Natural killer cell (primary cell): Measurements from ENCODE around the gene CACNB2. TPM values are rescaled to one million over a fixed set of nuclear protein-coding genes. Genes with fewer than 3 reads are reported as not detected.

Experiments used
- ATAC-seq, 3 donors: fragments of 150-1000 bp in 2 of 3; fragments of 200-7000 bp in 1 of 3; cut with Tn5 transposase; 1 replicate in 1 of 3; 2 replicates in 2 of 3; pipeline ENCODE4 v1.10.0; 2021; ENCODE audit warnings: mild to moderate bottlenecking in 2 of 3, moderate library complexity in 2 of 3
- DNase-seq, 2 donors: peaks; one replicate each; pipeline versions ENCODE4 v3.0.0 to v3.0.0-alpha.2; 2013 to 2021; ENCODE audit warnings: mixed read lengths in 1 of 2
- H3K27ac ChIP-seq: one replicate; pipeline ENCODE4 v1.5.1; 2013; ENCODE audit warnings: mild to moderate bottlenecking, low read length
- H3K27me3 ChIP-seq: one replicate; pipeline ENCODE4 v1.6.1; 2013; ENCODE audit warnings: low read length; ENCODE audit not compliant: control insufficient read depth, insufficient read depth
- H3K36me3 ChIP-seq: one replicate; pipeline ENCODE4 v1.6.1; 2013; ENCODE audit warnings: low read length; ENCODE audit not compliant: control insufficient read depth, insufficient read depth
- H3K4me1 ChIP-seq: one replicate; pipeline ENCODE4 v1.6.1; 2013; ENCODE audit warnings: low read length; ENCODE audit not compliant: control insufficient read depth, insufficient read depth
- H3K4me3 ChIP-seq: one replicate; pipeline ENCODE4 v1.5.1; 2013; ENCODE audit warnings: low read length
- H3K9me3 ChIP-seq: one replicate; pipeline ENCODE4 v1.6.1; 2013; ENCODE audit warnings: low read length; ENCODE audit not compliant: control insufficient read depth, insufficient read depth
- H3K27ac Mint-ChIP-seq, 2 donors: one replicate each; pipeline ENCODE4 v1.8.0; 2022; ENCODE audit warnings: mild to moderate bottlenecking in 2 of 2, mixed read lengths in 2 of 2, moderate library complexity in 1 of 2
- H3K27me3 Mint-ChIP-seq, 2 donors: one replicate each; pipeline ENCODE4 v1.8.0; 2022; ENCODE audit warnings: low read depth in 2 of 2, mixed read lengths in 2 of 2
- H3K36me3 Mint-ChIP-seq: one replicate; pipeline ENCODE4 v1.8.0; 2022; ENCODE audit warnings: mixed read lengths
- H3K4me1 Mint-ChIP-seq, 2 donors: one replicate each; pipeline ENCODE4 v1.8.0; 2022; ENCODE audit warnings: mixed read lengths in 2 of 2
- H3K4me3 Mint-ChIP-seq: one replicate; pipeline ENCODE4 v1.8.0; 2022; ENCODE audit warnings: mild to moderate bottlenecking, moderate library complexity, mixed read lengths
- H3K9me3 Mint-ChIP-seq, 2 donors: one replicate each; pipeline ENCODE4 v1.8.0; 2022; ENCODE audit warnings: mixed read lengths in 2 of 2
- WGBS: methylation state at CpG from one replicate; pipeline ENCODE4 v1.1.7; 2013; ENCODE audit warnings: missing lambda C conversion rate; ENCODE audit not compliant: insufficient coverage; 5-methylcytosine and 5-hydroxymethylcytosine counted together
- intact Hi-C: fragments of 100-400 bp; cut with micrococcal nuclease; formaldehyde crosslinking; loops from one replicate; pipeline ENCODE4 v1.14.2; 2022
- total RNA-seq, 4 donors: library from RNA; stranded (reverse); fragments of 120-200 nt in 1 of 4; gene quantifications; one replicate each; pipeline versions ENCODE4 v1.2.3 to v1.2.4, GENCODE V29; 2013 to 2022
- TF ChIP-seq, protein P1 (sequence below): fragments of 200-600 bp; IDR thresholded peaks from one replicate; pipeline ENCODE4 v1.8.0; 2022; ENCODE audit warnings: antibody characterized with exemption

The CACNB2 gene
- total RNA-seq = not detected
- total RNA-seq (2013) = not detected

DNA sequence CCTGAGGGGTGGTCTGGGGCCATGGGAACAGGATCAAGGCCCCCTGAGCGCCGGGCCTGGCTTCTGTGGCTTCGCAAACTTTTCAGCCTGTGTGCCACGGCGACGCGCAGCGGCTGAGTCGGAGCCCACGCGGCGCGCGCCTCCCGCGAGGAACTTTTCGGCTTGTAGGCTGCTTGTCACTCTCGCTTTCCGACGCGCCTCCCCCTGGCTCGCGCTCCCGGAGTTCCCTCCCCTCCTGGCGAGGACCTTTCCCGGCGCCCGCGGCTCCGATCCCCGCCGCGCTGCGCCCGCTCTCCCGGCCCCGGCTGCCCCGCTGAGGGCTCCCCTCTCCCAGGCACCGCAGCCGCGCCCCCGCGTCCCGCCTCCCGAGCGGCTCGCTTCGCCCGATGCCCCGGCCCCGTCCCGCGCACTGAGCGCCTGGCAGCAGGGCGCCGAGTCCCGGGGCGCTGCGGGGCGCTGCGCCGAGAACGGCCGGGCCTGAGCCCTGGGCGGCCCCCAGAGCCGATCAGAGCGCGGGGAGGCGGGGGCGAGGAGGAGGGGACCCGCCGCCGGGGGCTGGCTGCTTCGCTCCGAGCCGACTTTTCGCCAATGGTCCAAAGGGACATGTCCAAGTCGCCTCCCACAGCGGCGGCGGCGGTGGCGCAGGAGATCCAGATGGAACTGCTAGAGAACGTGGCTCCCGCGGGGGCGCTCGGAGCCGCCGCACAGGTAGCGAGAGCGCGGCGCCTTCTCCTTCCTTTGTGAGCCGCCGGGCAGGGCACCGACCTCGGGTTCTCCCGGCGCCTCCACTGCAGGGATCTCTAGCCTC is at the start of gene CACNB2:
Gene CACNB2, plus strand, starts transcription at position 276 of the 808 bp plus-strand sequence.
- TF ChIP-seq, protein P1, sequence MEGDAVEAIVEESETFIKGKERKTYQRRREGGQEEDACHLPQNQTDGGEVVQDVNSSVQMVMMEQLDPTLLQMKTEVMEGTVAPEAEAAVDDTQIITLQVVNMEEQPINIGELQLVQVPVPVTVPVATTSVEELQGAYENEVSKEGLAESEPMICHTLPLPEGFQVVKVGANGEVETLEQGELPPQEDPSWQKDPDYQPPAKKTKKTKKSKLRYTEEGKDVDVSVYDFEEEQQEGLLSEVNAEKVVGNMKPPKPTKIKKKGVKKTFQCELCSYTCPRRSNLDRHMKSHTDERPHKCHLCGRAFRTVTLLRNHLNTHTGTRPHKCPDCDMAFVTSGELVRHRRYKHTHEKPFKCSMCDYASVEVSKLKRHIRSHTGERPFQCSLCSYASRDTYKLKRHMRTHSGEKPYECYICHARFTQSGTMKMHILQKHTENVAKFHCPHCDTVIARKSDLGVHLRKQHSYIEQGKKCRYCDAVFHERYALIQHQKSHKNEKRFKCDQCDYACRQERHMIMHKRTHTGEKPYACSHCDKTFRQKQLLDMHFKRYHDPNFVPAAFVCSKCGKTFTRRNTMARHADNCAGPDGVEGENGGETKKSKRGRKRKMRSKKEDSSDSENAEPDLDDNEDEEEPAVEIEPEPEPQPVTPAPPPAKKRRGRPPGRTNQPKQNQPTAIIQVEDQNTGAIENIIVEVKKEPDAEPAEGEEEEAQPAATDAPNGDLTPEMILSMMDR = no peak
- DNase-seq = no peak
- Mint-ChIP-seq H3K4me1 (no peaks in the 10 kb centered on the region), H3K27ac (no peak within 1 kb of the TSS), H3K36me3 (no peaks in the 10 kb centered on the region), H3K27me3 (peaks cover 23 to 30% of the 10 kb centered on the region in 2 donors), H3K4me3 (no peak within 1 kb of the TSS), H3K9me3 (no peaks in the 10 kb centered on the region)
- H3K4me1 ChIP-seq = no peaks in the 10 kb centered on the region
- no peaks in the 10 kb centered on the region for H3K36me3 ChIP-seq
- H3K27ac ChIP-seq = no peak within 1 kb of the TSS
- WGBS = 2% methylated on average over 100 of the region's 100 CpGs
- H3K4me3 ChIP-seq = no peak within 1 kb of the TSS
- H3K27me3 ChIP-seq = peaks cover 12% of the 10 kb centered on the region
- intact Hi-C loops = no loop called here
- no peaks in the 10 kb centered on the region for H3K9me3 ChIP-seq
- ATAC-seq = no peak

- Mint-ChIP-seq H3K4me3 (no peak overlapping the region), H3K36me3 (no peaks in the 10 kb centered on the region), H3K27me3 (peaks cover 2 to 5% of the 10 kb centered on the region in 2 donors), H3K9me3 (no peaks in the 10 kb centered on the region), H3K4me1 (no peaks in the 10 kb centered on the region), H3K27ac (no peak overlapping the region)
- no peak for ATAC-seq
- Histone ChIP-seq H3K36me3 (no peaks in the 10 kb centered on the region), H3K27me3 (no peaks in the 10 kb centered on the region), H3K9me3 (no peaks in the 10 kb centered on the region), H3K27ac (no peak overlapping the region), H3K4me3 (no peak overlapping the region), H3K4me1 (no peaks in the 10 kb centered on the region)
- TF ChIP-seq, protein P1 = no peak
- WGBS = 82% methylated on average over 2 of the region's 4 CpGs
- no peak for DNase-seq
- intact Hi-C loops = no loop called here
Observed at GRCh38 chr10:18094332-18094731, 45.9 kb upstream of the CACNB2 start.

GRCh38 chr10:18094793-18095192 is 45.4 kb upstream of the CACNB2 start:
- TF ChIP-seq, protein P1 = no peak
- peaks cover 2 to 8% of the 10 kb centered on the region in 2 donors for H3K27me3 Mint-ChIP-seq
- Histone ChIP-seq H3K4me1 (no peaks in the 10 kb centered on the region), H3K27me3 (no peaks in the 10 kb centered on the region), H3K4me3 (no peak overlapping the region), H3K36me3 (no peaks in the 10 kb centered on the region), H3K9me3 (no peaks in the 10 kb centered on the region), H3K27ac (no peak overlapping the region)
- WGBS = 100% methylated on average over 1 of the region's 2 CpGs
- intact Hi-C loops = no loop called here
- H3K4me3 Mint-ChIP-seq = no peak overlapping the region
- no peak for ATAC-seq
- no peak for DNase-seq
- H3K4me1 Mint-ChIP-seq = no peaks in the 10 kb centered on the region
- H3K36me3 Mint-ChIP-seq = no peaks in the 10 kb centered on the region
- no peak overlapping the region for H3K27ac Mint-ChIP-seq
- H3K9me3 Mint-ChIP-seq = no peaks in the 10 kb centered on the region

GRCh38 chr10:18097524-18097923 is 42.7 kb upstream of the CACNB2 start:
- no peak for DNase-seq
- Mint-ChIP-seq H3K4me1 (no peaks in the 10 kb centered on the region), H3K27ac (no peak overlapping the region), H3K36me3 (no peaks in the 10 kb centered on the region), H3K27me3 (peaks cover 4 to 8% of the 10 kb centered on the region in 2 donors), H3K9me3 (no peaks in the 10 kb centered on the region), H3K4me3 (no peak overlapping the region)
- intact Hi-C loops = no loop called here
- no peaks in the 10 kb centered on the region for H3K27me3 ChIP-seq
- no peak overlapping the region for H3K27ac ChIP-seq
- no peaks in the 10 kb centered on the region for H3K9me3 ChIP-seq
- no peak for ATAC-seq
- no peaks in the 10 kb centered on the region for H3K4me1 ChIP-seq
- TF ChIP-seq, protein P1 = no peak
- no peaks in the 10 kb centered on the region for H3K36me3 ChIP-seq
- 82% methylated on average over 1 of the region's 2 CpGs for WGBS
- H3K4me3 ChIP-seq = no peak overlapping the region
